Measurements from ENCODE around the gene RPS5. TPM values are rescaled to one million over a fixed set of nuclear protein-coding genes. Genes with fewer than 3 reads are reported as not detected.

Gene RPS5
- total RNA-seq, 1 experiment from 2014 or later, result 1,400 TPM

DNA sequence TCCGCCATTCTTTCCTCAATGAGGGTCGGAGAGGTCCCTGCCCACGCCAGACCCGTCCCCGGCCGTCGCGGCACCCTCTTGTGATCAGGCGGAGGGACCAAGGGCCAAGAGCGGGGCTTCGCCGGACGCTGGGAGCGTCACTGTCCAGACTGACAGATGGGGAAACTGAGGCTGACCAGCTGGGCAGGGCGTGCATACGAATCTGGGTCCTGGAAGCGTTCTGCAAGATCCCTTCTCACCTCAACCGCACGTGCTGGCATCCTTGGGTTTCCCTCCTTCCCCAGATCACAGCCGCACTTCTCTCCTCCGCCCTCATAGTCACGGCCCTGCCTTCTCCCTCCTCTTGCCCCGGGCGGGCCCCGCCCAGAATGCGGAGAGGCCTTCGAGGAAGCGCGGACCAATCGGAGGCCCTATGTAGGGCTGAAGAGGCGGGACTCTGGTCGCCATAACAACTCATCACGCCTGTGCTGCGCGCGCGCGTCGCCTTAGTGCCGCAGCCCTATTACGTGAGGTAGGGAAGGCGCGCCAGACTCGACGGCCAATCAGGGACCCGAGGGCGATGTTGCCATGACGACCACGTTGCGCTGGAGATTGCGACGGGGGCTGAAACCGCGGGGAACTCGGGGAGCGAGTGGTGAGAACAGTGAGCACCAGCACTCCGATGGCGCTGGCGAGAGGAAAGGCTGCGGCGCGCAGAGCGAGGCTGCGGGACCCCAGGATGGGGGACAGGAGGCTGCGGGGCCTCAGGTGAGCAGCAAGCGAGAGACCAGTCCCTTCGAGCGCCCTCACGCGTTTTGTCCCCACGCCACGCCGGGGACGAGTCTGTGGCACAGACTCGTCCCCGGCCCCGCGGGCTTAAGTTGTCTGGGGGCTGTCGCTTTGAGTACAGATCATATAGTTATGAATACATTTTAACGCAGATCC, 14.1 kb downstream of the RPS5 start:
- Histone ChIP-seq H3K18ac (ENCODE audit: insufficient read length, low read depth, low read length) (no peak overlapping the region), H3K23me2 (ENCODE audit: insufficient read length, low read depth, low read length, poor library complexity, severe bottlenecking) (peaks cover 7% of the 10 kb centered on the region), H3K56ac (ENCODE audit: insufficient read length, low read depth, low read length) (no peak overlapping the region), H2BK120ac (ENCODE audit: low read depth, low read length, poor library complexity, severe bottlenecking) (no peak overlapping the region), H3K4me2 (ENCODE audit: insufficient read depth, insufficient read length, low read length) (peak overlapping the region; percentile 73), H3K79me2 (ENCODE audit: insufficient read depth, low read length) (no peaks in the 10 kb centered on the region), H3K27me3 (ENCODE audit: insufficient read depth, low read length) (no peaks in the 10 kb centered on the region; the same call in 1 of the 2 replicates), H2BK20ac (ENCODE audit: low read depth, low read length, poor library complexity, severe bottlenecking) (no peak overlapping the region), H3K4ac (ENCODE audit: low read depth, low read length) (no peak overlapping the region), H3K23ac (ENCODE audit: insufficient read length, low read depth, low read length) (no peak overlapping the region), H4K20me1 (ENCODE audit: control insufficient read depth, insufficient read depth, insufficient read length) (no peaks in the 10 kb centered on the region), H3K79me1 (ENCODE audit: insufficient read depth, low read depth, low read length, poor library complexity, severe bottlenecking) (no peaks in the 10 kb centered on the region), H2BK5ac (ENCODE audit: insufficient read length, low read length) (no peak overlapping the region), H4K91ac (ENCODE audit: insufficient read length, low read depth, low read length) (no peak overlapping the region), H3K27ac (ENCODE audit: insufficient read length, low read depth, low read length) (no peak overlapping the region), H3K9me3 (ENCODE audit: control insufficient read depth, low read depth, low read length) (no peaks in the 10 kb centered on the region), H3K4me1 (ENCODE audit: insufficient read depth, low read length) (no peaks in the 10 kb centered on the region; the same call in 1 of the 2 replicates), H3T11ph (ENCODE audit: low read length) (no peak overlapping the region), H2BK15ac (ENCODE audit: low read depth, low read length) (no peak overlapping the region), H3K9ac (ENCODE audit: extremely low read depth, insufficient read length, low read length) (peak overlapping the region; percentile 57), H4K5ac (ENCODE audit: insufficient read length, low read depth, low read length) (no peak overlapping the region), H3K14ac (ENCODE audit: insufficient read depth, low read length) (no peak overlapping the region), H2AK5ac (ENCODE audit: insufficient read length, low read length) (no peak overlapping the region), H2BK12ac (ENCODE audit: insufficient read length, low read depth, low read length) (no peak overlapping the region), H2AFZ (ENCODE audit: low read length) (no peak overlapping the region), H4K8ac (replicated peaks; ENCODE audit: insufficient read length, low read depth, low read length) (no peak overlapping the region)
- H3K27me3 Mint-ChIP-seq (ENCODE audit: low read depth), result peaks cover 10% of the 10 kb centered on the region
- no CpG with 5 or more reads among the region's 80 CpGs for WGBS (ENCODE audit: extremely low coverage, insufficient read length, low lambda C conversion rate)
- peak overlapping the region; percentile 82 to 94 for H3K4me3 Mint-ChIP-seq
- H3K4me1 Mint-ChIP-seq, result peaks cover 8 to 10% of the 10 kb centered on the region in 2 experiments
- peak overlapping the region; percentile 35 to 91 (median 77); a peak in 4 of 7 replicates for H3K27ac Mint-ChIP-seq
- peaks cover 0 to 5% (median 2%) of the 10 kb centered on the region in 3 experiments; a peak in 4 of 7 replicates for H3K36me3 Mint-ChIP-seq (ENCODE audit: insufficient read depth in 1 of 3, low read depth in 3 of 3)
- peaks cover 2 to 7% of the 10 kb centered on the region in 2 experiments; a peak in 3 of 5 replicates for H3K9me3 Mint-ChIP-seq
- DNase-seq, result peak; percentile 100
- TF ChIP-seq, protein P1, sequence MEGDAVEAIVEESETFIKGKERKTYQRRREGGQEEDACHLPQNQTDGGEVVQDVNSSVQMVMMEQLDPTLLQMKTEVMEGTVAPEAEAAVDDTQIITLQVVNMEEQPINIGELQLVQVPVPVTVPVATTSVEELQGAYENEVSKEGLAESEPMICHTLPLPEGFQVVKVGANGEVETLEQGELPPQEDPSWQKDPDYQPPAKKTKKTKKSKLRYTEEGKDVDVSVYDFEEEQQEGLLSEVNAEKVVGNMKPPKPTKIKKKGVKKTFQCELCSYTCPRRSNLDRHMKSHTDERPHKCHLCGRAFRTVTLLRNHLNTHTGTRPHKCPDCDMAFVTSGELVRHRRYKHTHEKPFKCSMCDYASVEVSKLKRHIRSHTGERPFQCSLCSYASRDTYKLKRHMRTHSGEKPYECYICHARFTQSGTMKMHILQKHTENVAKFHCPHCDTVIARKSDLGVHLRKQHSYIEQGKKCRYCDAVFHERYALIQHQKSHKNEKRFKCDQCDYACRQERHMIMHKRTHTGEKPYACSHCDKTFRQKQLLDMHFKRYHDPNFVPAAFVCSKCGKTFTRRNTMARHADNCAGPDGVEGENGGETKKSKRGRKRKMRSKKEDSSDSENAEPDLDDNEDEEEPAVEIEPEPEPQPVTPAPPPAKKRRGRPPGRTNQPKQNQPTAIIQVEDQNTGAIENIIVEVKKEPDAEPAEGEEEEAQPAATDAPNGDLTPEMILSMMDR (conservative IDR thresholded peaks at IDR 0.05), result no peak

All from H9 (cell line).